Epithelial cell of esophagus (primary cell): ENCODE data around the gene PBX1.

ENCODE experiments used
- DNase-seq: peaks from one replicate; pipeline ENCODE4 v3.0.0; 2010; ENCODE audit warnings: low read depth
- H3K4me3 ChIP-seq: 2 replicates; pipeline ENCODE4 v1.5.1; 2011; ENCODE audit warnings: mild to moderate bottlenecking, low read length, control low read depth
- TF ChIP-seq, protein P1 (sequence below): IDR thresholded peaks from 2 replicates; pipeline ENCODE4 v1.5.1; 2011; ENCODE audit warnings: low read depth, mild to moderate bottlenecking, low read length, control low read depth, inconsistent platforms; ENCODE audit not compliant: insufficient read depth; ENCODE audit errors: missing control alignments

PBX1 gene

DNA sequence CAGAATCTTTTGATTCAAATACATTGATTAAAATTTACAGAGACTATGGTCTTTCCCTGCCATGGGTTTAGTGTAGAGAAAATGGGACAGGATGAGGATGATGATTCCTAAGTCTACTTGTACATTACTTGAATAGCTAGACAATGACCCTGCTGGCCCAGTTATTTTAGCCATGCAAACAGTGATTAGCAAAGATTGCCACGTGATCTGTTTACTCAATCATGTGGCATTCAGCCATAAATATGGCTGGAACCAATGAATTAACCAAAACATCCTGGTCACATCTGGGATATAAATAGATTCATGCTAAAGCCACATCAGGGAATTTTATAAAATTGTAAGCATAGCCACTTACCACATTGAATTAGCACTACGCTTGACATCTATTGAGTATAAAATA lies 167.3 kb downstream of the PBX1 start:
- H3K4me3 ChIP-seq = no peak overlapping the region
- DNase-seq = peak; percentile 51
- TF ChIP-seq, protein P1, sequence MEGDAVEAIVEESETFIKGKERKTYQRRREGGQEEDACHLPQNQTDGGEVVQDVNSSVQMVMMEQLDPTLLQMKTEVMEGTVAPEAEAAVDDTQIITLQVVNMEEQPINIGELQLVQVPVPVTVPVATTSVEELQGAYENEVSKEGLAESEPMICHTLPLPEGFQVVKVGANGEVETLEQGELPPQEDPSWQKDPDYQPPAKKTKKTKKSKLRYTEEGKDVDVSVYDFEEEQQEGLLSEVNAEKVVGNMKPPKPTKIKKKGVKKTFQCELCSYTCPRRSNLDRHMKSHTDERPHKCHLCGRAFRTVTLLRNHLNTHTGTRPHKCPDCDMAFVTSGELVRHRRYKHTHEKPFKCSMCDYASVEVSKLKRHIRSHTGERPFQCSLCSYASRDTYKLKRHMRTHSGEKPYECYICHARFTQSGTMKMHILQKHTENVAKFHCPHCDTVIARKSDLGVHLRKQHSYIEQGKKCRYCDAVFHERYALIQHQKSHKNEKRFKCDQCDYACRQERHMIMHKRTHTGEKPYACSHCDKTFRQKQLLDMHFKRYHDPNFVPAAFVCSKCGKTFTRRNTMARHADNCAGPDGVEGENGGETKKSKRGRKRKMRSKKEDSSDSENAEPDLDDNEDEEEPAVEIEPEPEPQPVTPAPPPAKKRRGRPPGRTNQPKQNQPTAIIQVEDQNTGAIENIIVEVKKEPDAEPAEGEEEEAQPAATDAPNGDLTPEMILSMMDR = no peak

DNA sequence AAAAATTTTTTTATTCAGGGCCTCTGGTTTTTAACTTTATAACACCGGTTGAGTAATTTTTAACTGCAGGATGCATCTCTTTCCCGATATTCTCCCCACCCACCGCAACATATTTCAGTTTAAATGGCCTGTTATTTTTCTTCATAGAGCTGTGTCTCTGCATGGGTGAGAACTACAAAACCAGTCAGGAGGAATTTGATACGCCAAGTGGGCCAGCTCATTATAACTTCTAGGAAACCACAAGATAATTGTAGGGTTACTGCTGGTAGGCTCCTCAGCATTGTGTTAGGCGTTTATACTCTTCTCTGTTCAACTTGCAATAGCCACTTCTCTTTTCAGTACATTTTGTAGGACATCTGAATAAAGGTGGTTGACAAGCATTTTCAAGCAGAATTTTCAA lies 169.7 kb downstream of the PBX1 start:
- TF ChIP-seq, protein P1 = no peak
- no peak for DNase-seq
- H3K4me3 ChIP-seq = no peak overlapping the region

DNA sequence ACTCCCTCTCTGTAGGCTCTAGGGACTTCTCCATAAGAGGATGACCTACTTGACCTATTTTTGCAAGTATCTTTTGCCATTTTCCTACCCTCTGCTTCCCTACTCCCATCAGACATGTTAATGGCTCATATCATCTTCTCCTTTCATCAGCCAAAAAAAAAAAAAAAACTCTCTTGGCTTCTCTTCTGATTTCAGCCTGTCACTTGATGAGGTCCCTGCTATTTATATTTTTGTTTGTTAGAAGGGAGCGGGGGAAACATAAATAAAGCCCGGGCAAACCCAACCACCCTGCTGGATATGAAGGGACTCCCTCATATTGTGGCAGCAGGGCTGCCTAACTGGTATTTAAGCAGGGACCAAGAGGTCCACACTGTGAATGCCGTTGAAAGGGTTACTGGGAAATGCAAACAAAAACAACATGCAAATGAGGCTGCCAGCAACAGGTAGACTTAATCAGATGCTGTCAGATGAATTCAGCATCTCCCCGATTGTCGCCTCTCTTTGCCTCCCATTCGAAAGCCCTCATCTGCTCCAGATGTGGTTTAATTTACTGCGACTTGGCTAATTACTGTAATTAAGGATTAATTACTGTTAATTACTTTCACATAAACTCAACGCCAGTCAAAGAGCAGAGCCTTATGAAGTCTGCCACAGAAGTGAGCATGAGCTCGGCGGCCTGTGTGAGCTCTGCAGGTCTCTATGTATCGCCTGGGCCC lies 172.3 kb downstream of the PBX1 start:
- DNase-seq = no peak
- no peak overlapping the region for H3K4me3 ChIP-seq
- TF ChIP-seq, protein P1 = no peak

DNA sequence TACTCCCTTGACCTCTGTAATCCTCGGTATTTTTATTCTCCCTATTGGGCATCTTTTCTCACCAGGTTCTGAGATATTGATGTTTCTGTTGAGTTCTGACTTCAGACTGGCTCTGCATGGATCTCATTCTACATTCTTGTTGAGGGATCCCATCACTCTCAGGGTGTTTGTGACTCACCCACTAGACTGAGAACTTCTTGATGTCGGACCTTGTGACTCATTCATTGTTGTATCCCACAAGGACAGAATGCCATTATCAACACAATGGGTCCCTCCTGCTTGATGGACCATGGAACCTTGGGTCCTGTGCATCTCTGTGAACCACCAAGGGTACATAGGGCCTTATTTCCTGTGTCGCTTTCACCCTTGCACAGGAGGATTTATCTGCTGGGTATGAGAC lies 174.1 kb downstream of the PBX1 start:
- no peak overlapping the region for H3K4me3 ChIP-seq
- peak; percentile 69 for DNase-seq

DNA sequence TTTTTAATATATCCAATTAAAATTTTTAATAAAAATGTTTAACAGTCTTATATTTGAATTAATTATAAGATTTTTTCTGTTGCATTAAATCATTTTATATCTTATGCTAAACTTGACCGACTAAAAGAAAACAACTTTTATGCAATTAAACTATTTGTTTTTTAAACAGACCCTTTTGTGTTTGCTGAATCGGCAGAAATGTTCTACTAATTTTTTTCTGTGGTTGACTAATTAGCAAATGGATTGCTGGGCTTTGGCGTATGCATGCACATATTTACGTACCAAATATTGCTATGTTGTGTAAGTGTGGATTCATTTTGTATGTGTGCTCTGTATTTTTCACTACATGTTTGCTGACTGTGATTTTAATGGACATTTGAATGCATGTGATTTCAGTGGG lies 174.8 kb downstream of the PBX1 start:
- H3K4me3 ChIP-seq = no peak overlapping the region
- no peak for DNase-seq
- TF ChIP-seq, protein P1 = no peak

More for the DNA sequence above, 174.1 kb downstream of the PBX1 start:
- TF ChIP-seq, protein P1 = no peak

DNA sequence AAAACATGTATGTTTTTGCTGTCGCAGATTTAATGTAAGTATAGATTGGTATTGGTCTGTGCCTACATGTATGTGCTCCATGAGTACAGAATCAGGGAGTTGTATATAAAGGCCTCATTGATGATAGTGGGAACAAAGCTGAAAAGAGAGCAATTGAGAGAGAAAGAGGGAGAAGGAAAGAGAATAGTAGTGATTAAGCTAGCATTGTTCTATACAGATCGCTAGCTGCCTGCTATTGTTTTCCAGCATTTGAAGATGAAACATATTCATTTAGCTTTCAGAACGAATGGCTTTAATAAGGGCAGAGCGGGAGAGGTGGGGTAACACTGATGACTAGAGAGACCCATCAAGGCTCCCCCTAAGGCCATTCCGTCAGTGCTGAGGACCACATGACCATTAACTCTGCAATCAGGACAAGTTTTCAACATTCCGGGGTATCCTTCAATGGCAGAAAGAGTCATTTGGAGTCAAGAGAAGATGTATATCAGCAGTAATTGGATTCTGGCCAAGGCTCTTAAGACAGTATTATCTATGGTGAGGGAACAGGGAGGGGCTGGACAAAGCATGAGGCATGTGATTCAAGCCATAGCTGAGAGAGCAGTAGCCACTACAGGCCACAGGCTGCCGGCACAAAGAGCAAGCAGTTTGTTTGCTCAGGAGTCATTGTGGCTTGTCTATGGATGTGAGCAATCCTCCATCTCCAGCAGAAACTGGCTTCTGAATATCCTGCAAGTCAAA lies 176.5 kb downstream of the PBX1 start:
- DNase-seq = peak; percentile 67
- no peak overlapping the region for H3K4me3 ChIP-seq
- TF ChIP-seq, protein P1 = no peak
